K562 (cell line): ENCODE measurements around the gene KRT14. TPM values are rescaled to one million over a fixed set of nuclear protein-coding genes. Genes with fewer than 3 reads are reported as not detected.
A peak's percentile ranks its signal among the peaks of the same experiment; 100 is the strongest.

Experiments
- ATAC-seq: fragments of 200-7000 bp; cut with Tn5 transposase; 3 replicates; pipeline ENCODE4 v1.9.1; 2020; ENCODE audit warnings: moderate library complexity
- BruUV-seq: library from RNA; stranded (reverse); fragments of 400-500 nt; replicated peaks from 2 replicates; lab custom pipeline; 2021; lab: Mats Ljungman, UMichigan
- CTCF ChIA-PET: fragments of 300-600 bp; formaldehyde crosslinking; extraction: SDS; loops from one replicate; lab custom pipeline; 2021; ENCODE audit warnings: low intra/inter-chr PET ratio; lab: Yijun Ruan, JAX
- POLR2A ChIA-PET: fragments of 300-600, 350-650 bp; sonication (Branson Sonifier 250); formaldehyde crosslinking; extraction: SDS; loops from one replicate; lab custom pipeline; 2021; ENCODE audit warnings: antibody characterized with exemption, inconsistent platforms; lab: Yijun Ruan, JAX
- DNase-seq, 4 experiments: peaks; one replicate each; pipeline versions ENCODE4 v3.0.0 to v3.0.0-alpha.2; 2011 to 2018; ENCODE audit warnings: low spot score in 3 of 4, mixed read lengths in 3 of 4; ENCODE audit errors: extremely low read depth in 1 of 4
- FAIRE-seq: peaks from 2 replicates; lab custom pipeline; 2011; peaks lifted over from hg19 to GRCh38; lab: Jason Lieb, UNC
- H2AFZ ChIP-seq: 2 replicates; pipeline ENCODE4 v1.6.0; 2011; ENCODE audit warnings: low read depth, low read length, control low read depth, inconsistent platforms
- H3K27ac ChIP-seq: fragments of 200-600 bp; 3 replicates; pipeline ENCODE4 v1.8.0; 2011; ENCODE audit warnings: low read depth, mild to moderate bottlenecking, control low read depth, inconsistent platforms, low read length, moderate library complexity, mixed read lengths; ENCODE audit errors: extremely low read depth
- H3K27me3 ChIP-seq, 2 experiments: fragments of 300-600 bp in 1 of 2; 2 replicates in 1 of 2; 3 replicates in 1 of 2; pipeline versions ENCODE4 v1.6.0 to v1.8.0; 2011; ENCODE audit warnings: inconsistent platforms in 2 of 2, low read length in 2 of 2, mild to moderate bottlenecking in 1 of 2, mixed read lengths in 1 of 2, moderate library complexity in 1 of 2; ENCODE audit not compliant: control insufficient read depth in 2 of 2, insufficient read depth in 2 of 2
- H3K36me3 ChIP-seq: fragments of 300-600 bp; 3 replicates; pipeline ENCODE4 v1.8.0; 2011; ENCODE audit warnings: mild to moderate bottlenecking, low read length, inconsistent platforms; ENCODE audit not compliant: control insufficient read depth, insufficient read depth
- H3K4me1 ChIP-seq, 2 experiments: fragments of 200-600 bp in 1 of 2; replicated peaks in 1 of 2; 2 replicates in 1 of 2; 3 replicates in 1 of 2; pipeline versions ENCODE4 v1.5.1 to v1.8.0; 2011; ENCODE audit warnings: inconsistent platforms in 2 of 2, low read length in 2 of 2, mild to moderate bottlenecking in 1 of 2, mixed read lengths in 1 of 2, moderate library complexity in 1 of 2; ENCODE audit not compliant: control insufficient read depth in 2 of 2, insufficient read depth in 2 of 2
- H3K4me2 ChIP-seq: 2 replicates; pipeline ENCODE4 v1.6.1; 2011; ENCODE audit warnings: low read length, control low read depth, inconsistent platforms, mixed read lengths; ENCODE audit not compliant: insufficient read depth
- H3K4me3 ChIP-seq: fragments of 200-600 bp; sonication (generic), shearing (Covaris generic); 2 replicates; pipeline ENCODE4 v1.5.1; 2016; ENCODE audit warnings: control low read depth, inconsistent platforms
- H3K79me2 ChIP-seq: fragments of 200-600 bp; 3 replicates; pipeline ENCODE4 v1.8.0; 2011; ENCODE audit warnings: low read length, inconsistent platforms; ENCODE audit not compliant: control insufficient read depth, insufficient read depth
- H3K9ac ChIP-seq, 2 experiments: 2 replicates each; pipeline versions ENCODE4 v1.6.0 to v1.6.1; 2011; ENCODE audit warnings: low read depth in 2 of 2, low read length in 2 of 2, control low read depth in 1 of 2, inconsistent platforms in 1 of 2, mild to moderate bottlenecking in 1 of 2, mixed read lengths in 1 of 2; ENCODE audit not compliant: insufficient read depth in 1 of 2
- H3K9me1 ChIP-seq: one replicate; pipeline ENCODE4 v1.6.0; 2011; ENCODE audit warnings: inconsistent platforms, mild to moderate bottlenecking, low read length, moderate library complexity; ENCODE audit not compliant: control insufficient read depth, insufficient read depth
- H3K9me3 ChIP-seq: replicated peaks from 2 replicates; pipeline ENCODE4 v1.5.1; 2011; ENCODE audit warnings: low read depth, low read length, inconsistent platforms; ENCODE audit not compliant: control insufficient read depth, insufficient read depth
- H4K20me1 ChIP-seq: replicated peaks from 2 replicates; pipeline ENCODE4 v1.6.1; 2011; ENCODE audit warnings: low read length, inconsistent platforms, mixed read lengths; ENCODE audit not compliant: control insufficient read depth, insufficient read depth
- ATF3 ChIP-seq, 2 experiments: fragments of 450-650 bp in 1 of 2; sonication (generic) in 1 of 2; formaldehyde crosslinking in 1 of 2; IDR thresholded peaks in 1 of 2; conservative IDR thresholded peaks in 1 of 2; 2 replicates each; pipeline versions ENCODE4 v1.6.1 to v1.8.1; 2016 to 2023; ENCODE audit warnings: mild to moderate bottlenecking in 2 of 2, moderate library complexity in 2 of 2, inconsistent platforms in 1 of 2, missing genetic modification reagents in 1 of 2
- CBFA2T3 ChIP-seq: fragments of 450-650 bp; IDR thresholded peaks from 2 replicates; pipeline ENCODE4 v1.6.1; 2017
- CEBPG ChIP-seq, 3 experiments: fragments of 200-800 bp in 1 of 3; sonication (Bioruptor generic) in 1 of 3; sonication (generic) in 1 of 3; formaldehyde crosslinking in 1 of 3; IDR thresholded peaks in 2 of 3; conservative IDR thresholded peaks in 1 of 3; 2 replicates each; pipeline versions ENCODE4 v1.6.1 to v1.8.0; 2016 to 2022; ENCODE audit warnings: missing compliant biosample characterization in 2 of 3, missing genetic modification characterization in 2 of 3, mild to moderate bottlenecking in 1 of 3, missing genetic modification reagents in 1 of 3
- EHMT2 ChIP-seq: fragments of 450-650 bp; IDR thresholded peaks from 2 replicates; pipeline ENCODE4 v1.6.1; 2018; ENCODE audit warnings: antibody characterized with exemption
- ETV1 ChIP-seq: fragments of 450-650 bp; conservative IDR thresholded peaks from 2 replicates; pipeline ENCODE4 v1.6.1; 2016; ENCODE audit warnings: missing genetic modification characterization, control low read depth, low read depth, missing compliant biosample characterization
- ETV6 ChIP-seq, 3 experiments: fragments of 150-350 bp in 1 of 3; sonication (generic) in 1 of 3; formaldehyde crosslinking in 1 of 3; IDR thresholded peaks; 2 replicates each; pipeline versions ENCODE4 v1.6.1 to v1.8.0; 2014 to 2022; ENCODE audit warnings: borderline replicate concordance in 2 of 3, low read depth in 2 of 3, antibody characterized with exemption in 1 of 3, low read length in 1 of 3, mild to moderate bottlenecking in 1 of 3, missing genetic modification reagents in 1 of 3
- EZH2 ChIP-seq: IDR thresholded peaks from 2 replicates; pipeline ENCODE4 v1.6.1; 2012; ENCODE audit warnings: low read depth, mild to moderate bottlenecking, inconsistent platforms, low read length, borderline replicate concordance
- POLR3A ChIP-seq: IDR thresholded peaks from 2 replicates; pipeline ENCODE4 v1.6.1; 2011; ENCODE audit warnings: borderline replicate concordance, mild to moderate bottlenecking, moderate library complexity; ENCODE audit not compliant: insufficient read length, insufficient read depth; ENCODE audit errors: extremely low read depth
- RCOR1 ChIP-seq, 2 experiments: IDR thresholded peaks; 2 replicates each; pipeline ENCODE4 v1.6.1; 2012; ENCODE audit warnings: low read depth in 2 of 2, low read length in 2 of 2, borderline replicate concordance in 1 of 2, improper control_type of control experiment in 1 of 2
- SPI1 ChIP-seq: IDR thresholded peaks from 2 replicates; pipeline ENCODE4 v1.6.1; 2011; ENCODE audit warnings: low read depth, low read length, control low read depth, borderline replicate concordance
- ZBTB43 ChIP-seq: sonication (generic); formaldehyde crosslinking; IDR thresholded peaks from 2 replicates; pipeline ENCODE4 v1.8.0; 2023; ENCODE audit warnings: mild to moderate bottlenecking, missing genetic modification reagents
- in situ Hi-C: fragments of 300-500 bp; cut with MboI; formaldehyde crosslinking; loops from 4 replicates; pipeline ENCODE4 v1.15.0; 2018; ENCODE audit warnings: inconsistent platforms, mixed read lengths
- intact Hi-C: fragments of 100-400 bp; cut with micrococcal nuclease; formaldehyde crosslinking; loops from 2 replicates; pipeline ENCODE4 v1.14.2; 2022
- polyA plus RNA-seq, 8 experiments: library from polyadenylated mRNA; depleted of rRNA in 4 of 8; stranded (reverse) in 5 of 8; unstranded in 3 of 8; fragments of >200 nt; fragmentation: Nextera tagmentation in 2 of 8; fragmentation: Illumina TruSeq in 1 of 8; extraction: Ambion mirVana in 2 of 8; extraction: Trizol in 1 of 8; gene quantifications; 2 replicates each; pipeline versions ENCODE4 v1.2.1 to v1.2.3, GENCODE V29; 2011 to 2014; ENCODE audit warnings: inconsistent platforms in 1 of 8, missing spikeins in 1 of 8
- total RNA-seq, 7 experiments: library from RNA; depleted of rRNA in 6 of 7; stranded (reverse); fragments of >200 nt in 6 of 7; fragmentation: Illumina TruSeq in 2 of 7; extraction: Trizol in 2 of 7; gene quantifications; 2 replicates each; pipeline versions ENCODE4 v1.2.1 to v1.2.3, GENCODE V29; 2011 to 2021; ENCODE audit warnings: low replicate concordance in 1 of 7
- TF ChIP-seq, protein P1 (sequence below), 3 experiments: IDR thresholded peaks in 2 of 3; conservative IDR thresholded peaks in 1 of 3; 2 replicates each; pipeline ENCODE4 v1.5.1; 2011 to 2012; ENCODE audit warnings: low read length in 3 of 3, mild to moderate bottlenecking in 3 of 3, control low read depth in 2 of 3, improper control_type of control experiment in 1 of 3, inconsistent platforms in 1 of 3, low read depth in 1 of 3, mixed read lengths in 1 of 3, moderate library complexity in 1 of 3; ENCODE audit not compliant: insufficient read depth in 2 of 3

Gene KRT14
- total and polyA plus RNA-seq, 9 of the 15 experiments (the other 6 are each of a cell fraction or from before 2014, with no cell fraction given): 0.22 TPM; not detected in 8

DNA sequence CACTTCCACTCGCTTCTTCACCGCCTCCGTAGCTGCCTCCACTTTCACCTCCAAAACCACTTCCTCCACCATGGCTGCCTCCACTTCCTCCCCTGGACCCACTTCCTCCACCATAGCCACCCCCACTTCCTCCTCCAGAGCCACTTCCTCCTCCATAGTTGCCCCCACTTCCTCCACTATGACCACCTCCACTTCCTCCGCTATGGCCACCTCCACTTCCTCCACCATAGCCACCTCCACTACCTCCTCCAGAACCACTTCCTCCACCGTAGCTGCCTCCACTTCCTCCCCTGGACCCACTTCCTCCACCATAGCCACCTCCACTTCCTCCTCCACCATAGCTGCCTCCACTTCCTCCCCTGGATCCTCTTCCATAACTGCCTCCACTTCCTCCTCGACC is 19.4 kb downstream of the KRT14 start (continued):
- TF ChIP-seq EHMT2 (peak; percentile 34; the same call in 1 of the 2 replicates), ETV1 (tag) (no peak), RCOR1 (IDR thresholded peaks at IDR 0.05; ENCODE audit: borderline replicate concordance in 1 of 2, low read depth in 2 of 2, low read length in 2 of 2) (no peak), SPI1 (peak; percentile 67), ETV6 (IDR thresholded peaks at IDR 0.05; ENCODE audit: borderline replicate concordance in 1 of 2, low read depth in 2 of 2, low read length in 1 of 2) (peak; percentile 51 to 93; a peak in 2 of 4 replicates), ETV6 (CRISPR knock-in tag; IDR thresholded peaks at IDR 0.05; ENCODE audit: borderline replicate concordance) (no peak), ZBTB43 (no peak)

DNA sequence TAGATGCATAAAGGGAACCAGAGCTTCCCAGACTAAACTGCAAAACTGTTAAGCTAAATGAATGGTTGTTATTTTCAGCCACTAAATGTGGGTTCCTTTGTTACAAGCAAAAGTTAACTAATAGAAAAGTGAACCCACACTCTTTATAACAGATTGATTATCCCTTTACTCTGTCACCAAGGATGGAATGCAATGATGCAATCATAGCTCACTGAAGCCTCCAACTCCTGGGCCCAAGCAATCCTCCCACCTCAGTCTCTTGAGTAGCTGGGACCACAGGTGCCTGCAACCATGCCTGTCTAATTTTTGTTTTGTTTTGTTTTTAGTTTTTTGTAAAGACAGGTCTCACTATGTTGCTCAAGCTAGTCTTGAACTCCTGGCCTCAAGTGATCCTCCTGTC is 21.4 kb downstream of the KRT14 start:
- no peaks in the 10 kb centered on the region for H3K36me3 ChIP-seq
- H3K79me2 ChIP-seq: no peaks in the 10 kb centered on the region
- ChIA-PET POLR2A (interaction anchor here (0.6 to 1.3 kb wide), 4 partner anchors 10 to 86 kb away, joined by 3 to 6 read pairs (median 4); no protein-coding TSS in a partner anchor), CTCF (interaction anchor here (1.2 kb wide), 1 partner anchor 83 kb away, joined by 3 read pairs; no protein-coding TSS in a partner anchor)
- no peaks in the 10 kb centered on the region for H4K20me1 ChIP-seq
- no peak overlapping the region for H3K4me3 ChIP-seq
- H3K9me3 ChIP-seq: no peaks in the 10 kb centered on the region
- peaks cover 20 to 57% of the 10 kb centered on the region in 2 experiments for H3K27me3 ChIP-seq
- FAIRE-seq (no peak), ATAC-seq (no peak), DNase-seq (no peak)
- no peaks in the 10 kb centered on the region for H3K9me1 ChIP-seq
- H3K4me1 ChIP-seq: no peaks in the 10 kb centered on the region; a peak in 1 of 5 replicates
- H2AFZ ChIP-seq: no peak overlapping the region
- no peak overlapping the region for H3K4me2 ChIP-seq
- no TSS peak for BruUV-seq
- H3K27ac ChIP-seq: no peak overlapping the region
- no peak overlapping the region for H3K9ac ChIP-seq
- in situ Hi-C loops (no loop called here), intact Hi-C loops (no loop called here)
- TF ChIP-seq CBFA2T3 (no peak), POLR3A (no peak), EZH2 (no peak), ATF3 (IDR thresholded peaks at IDR 0.05) (peak; percentile 52), ATF3 (CRISPR knock-in tag; conservative IDR thresholded peaks at IDR 0.05) (no peak), CEBPG (CRISPR knock-in tag; IDR thresholded peaks at IDR 0.05) (no peak), CEBPG (tag; conservative IDR thresholded peaks at IDR 0.05 in 1 of 2, IDR thresholded peaks at IDR 0.05 in 1 of 2) (peak; percentile 7 to 34; a peak in 1 of 4 replicates)
- TF ChIP-seq, protein P1, sequence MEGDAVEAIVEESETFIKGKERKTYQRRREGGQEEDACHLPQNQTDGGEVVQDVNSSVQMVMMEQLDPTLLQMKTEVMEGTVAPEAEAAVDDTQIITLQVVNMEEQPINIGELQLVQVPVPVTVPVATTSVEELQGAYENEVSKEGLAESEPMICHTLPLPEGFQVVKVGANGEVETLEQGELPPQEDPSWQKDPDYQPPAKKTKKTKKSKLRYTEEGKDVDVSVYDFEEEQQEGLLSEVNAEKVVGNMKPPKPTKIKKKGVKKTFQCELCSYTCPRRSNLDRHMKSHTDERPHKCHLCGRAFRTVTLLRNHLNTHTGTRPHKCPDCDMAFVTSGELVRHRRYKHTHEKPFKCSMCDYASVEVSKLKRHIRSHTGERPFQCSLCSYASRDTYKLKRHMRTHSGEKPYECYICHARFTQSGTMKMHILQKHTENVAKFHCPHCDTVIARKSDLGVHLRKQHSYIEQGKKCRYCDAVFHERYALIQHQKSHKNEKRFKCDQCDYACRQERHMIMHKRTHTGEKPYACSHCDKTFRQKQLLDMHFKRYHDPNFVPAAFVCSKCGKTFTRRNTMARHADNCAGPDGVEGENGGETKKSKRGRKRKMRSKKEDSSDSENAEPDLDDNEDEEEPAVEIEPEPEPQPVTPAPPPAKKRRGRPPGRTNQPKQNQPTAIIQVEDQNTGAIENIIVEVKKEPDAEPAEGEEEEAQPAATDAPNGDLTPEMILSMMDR (IDR thresholded peaks at IDR 0.05 in 2 of 3, conservative IDR thresholded peaks at IDR 0.05 in 1 of 3; ENCODE audit: insufficient read depth in 2 of 3, low read depth in 1 of 3, low read length in 3 of 3): no peak
